Stimulated activated CD8-positive, alpha-beta memory T cell treated with anti-CD3 and anti-CD28 coated beads, Interleukin-12 subunit alpha, Interleukin-12 subunit beta, amount 100 ng/mL, for 4 hours (primary cell): Measurements from ENCODE around the gene TTLL12.

ENCODE experiments used
- DNase-seq: peaks from one replicate; pipeline ENCODE4 v3.0.0-alpha.2; 2020; ENCODE audit warnings: low read depth

Gene TTLL12

DNA sequence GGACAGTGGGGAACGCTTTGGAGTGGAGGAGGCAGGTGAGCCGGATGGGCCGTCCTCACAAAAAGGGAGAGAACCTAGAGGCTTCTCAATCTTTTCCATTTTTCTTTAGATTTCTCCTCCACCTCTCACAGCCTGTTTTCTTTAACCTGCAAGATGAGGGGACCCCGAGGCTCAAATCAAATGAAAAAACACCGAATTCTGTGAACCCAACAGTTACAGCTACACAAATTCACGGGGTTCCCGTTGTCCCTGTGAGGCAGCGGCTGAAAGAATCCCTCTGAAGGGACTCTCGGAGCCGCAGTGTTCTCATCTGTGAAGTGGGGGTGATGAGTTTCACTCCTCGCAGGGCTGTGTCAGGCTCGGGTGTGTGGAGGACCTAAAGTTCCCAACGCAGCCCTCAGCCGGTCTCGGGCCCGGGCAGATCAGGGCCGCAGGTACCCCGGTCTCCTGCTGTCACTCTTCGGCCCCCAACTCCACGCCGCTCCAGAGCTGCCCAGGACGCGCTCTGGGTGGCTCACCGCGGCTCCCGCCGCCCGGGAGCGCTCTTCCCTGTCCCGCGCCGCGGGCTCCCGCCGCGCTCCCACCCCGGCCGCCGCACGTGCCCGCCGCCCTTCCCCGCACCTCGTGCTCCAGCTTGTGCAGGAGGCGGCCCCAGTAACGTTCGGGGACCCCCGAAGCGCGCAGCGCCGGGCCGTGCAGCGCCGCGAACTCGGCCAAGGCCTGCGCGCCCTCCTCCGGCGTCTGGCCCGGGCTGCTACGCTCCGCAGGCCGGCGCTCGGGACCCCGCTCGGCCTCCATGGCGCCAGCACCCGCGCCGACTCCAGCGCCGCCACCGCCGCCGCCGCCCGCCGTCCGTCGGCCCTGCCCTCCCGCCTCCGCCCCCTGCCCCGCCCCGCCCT is at the start of gene TTLL12:
TSS of gene TTLL12 (minus strand) at position 863 of the 899 bp plus-strand sequence. CDS start at position 798, 65 bp downstream.
- DNase-seq: peak; percentile 43

DNA sequence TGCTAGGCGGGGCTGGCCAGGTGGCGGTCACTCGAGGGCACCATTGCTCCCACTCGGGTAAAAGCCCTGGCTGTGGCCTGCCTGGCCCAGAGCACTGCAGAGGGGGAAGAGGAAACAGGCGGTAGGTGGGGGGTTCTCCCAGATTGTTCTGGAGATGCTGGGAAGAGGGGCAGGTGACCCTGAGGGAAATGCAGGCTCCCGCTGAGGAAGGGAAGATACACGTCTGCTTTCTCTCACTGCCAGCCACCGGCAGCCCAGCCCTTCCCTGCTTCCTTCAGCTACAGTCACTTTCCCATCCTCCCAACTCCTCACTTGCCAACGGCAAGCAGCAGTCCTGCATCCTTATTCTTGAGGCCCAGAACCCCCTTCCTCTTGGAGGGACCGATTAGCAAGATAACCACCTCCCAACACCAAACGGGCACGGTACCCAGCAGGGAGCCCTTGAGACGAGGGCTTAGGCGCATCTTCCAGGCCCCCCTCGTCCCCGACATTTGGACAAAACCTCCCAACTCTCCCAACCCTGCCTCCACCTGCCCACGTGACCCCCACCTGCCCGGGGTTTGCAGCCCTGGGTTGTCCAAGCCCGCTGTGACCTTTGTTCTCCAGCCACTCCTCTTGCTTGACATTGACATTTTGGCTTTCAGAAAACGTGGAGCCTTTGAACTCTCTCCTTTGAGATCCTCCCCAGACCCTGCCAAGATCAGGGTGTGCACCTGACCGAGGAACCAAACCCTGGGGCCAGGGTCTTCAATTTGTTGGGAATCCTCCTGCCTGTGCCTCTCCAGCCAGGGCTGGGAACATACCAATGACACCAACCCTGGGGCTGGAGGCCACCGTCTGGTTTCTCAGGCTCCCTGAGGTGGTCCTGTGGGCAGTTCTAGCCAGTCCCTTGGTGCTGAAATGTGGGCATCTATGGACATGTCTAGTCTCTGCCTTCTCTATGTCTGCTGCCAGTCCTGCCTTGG is 48.8 kb upstream of the TTLL12 start:
- DNase-seq: no peak

DNA sequence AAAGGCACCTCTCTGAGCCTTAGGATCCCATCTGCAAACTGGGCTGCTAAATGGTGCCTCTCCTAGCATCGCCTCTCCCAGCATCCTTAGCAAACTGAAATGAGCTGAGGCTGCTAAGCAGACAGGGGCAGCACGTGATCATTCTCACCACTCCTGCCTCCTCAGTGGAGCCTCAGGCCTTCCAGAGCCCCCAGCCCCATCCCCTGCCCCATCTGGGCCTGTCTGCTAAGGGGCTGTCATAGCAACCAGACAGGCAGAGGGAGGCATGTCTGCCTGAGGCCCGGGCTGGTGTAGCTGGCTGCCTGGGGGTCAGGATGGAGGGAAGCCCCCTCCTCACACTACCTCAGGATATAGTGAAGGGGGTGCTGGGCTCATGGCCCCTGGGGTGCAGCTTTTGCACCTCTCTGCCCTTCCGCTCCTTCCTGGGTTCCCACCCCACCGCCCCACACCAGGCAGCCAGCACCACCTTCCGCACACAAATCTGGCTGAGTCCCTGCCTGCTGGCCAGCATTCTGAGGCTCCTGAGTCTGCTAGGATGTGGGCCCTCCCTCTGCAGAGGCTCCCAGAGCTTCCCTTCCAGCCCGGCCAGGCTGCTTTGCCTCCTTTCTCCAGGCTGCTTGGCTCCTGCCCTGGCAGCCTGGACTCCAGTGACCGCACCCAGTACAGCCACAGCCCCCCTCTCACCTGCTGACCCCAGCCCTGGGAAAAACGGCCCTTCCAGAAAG is 47.5 kb upstream of the TTLL12 start:
- DNase-seq: no peak

DNA sequence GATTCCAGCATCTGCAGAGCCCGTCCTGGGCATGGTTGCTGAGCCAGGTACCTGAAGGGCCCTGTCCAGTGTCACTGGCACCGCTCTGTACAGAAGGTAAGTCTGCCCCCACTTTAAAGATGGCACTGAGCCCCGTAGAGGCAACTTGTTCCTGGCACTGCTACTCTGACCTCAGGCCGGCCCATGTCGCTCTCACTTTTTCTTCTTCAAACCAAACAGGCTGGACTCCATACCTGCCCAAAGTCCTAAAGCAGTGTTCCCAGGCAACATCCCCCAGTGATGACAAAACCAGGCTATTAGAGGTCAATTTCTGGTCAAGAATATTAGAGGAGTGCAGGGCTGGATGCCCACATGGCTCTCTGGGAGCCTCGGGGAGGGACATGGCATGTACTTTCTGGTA is 46.6 kb upstream of the TTLL12 start:
- no peak for DNase-seq

DNA sequence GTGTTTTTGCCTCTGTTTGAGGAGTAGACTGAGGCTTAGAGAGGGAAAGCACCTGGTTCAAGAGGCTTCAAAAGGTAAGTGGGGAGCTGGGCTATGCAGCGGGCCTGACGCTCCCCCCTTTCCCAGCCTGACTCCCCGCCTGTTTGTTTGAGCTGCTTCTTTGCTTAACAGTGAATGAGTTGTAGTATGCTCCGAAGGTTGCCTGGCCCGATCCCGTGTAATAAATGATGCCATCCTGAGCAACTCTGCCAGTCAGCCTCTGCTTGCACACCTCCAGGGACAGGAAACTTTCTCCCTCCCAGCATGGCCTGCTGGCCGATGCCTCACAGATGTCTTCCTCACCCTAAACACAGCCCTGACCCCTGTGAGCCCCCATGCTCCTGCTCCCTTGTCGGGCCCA is 45.5 kb upstream of the TTLL12 start:
- no peak for DNase-seq

DNA sequence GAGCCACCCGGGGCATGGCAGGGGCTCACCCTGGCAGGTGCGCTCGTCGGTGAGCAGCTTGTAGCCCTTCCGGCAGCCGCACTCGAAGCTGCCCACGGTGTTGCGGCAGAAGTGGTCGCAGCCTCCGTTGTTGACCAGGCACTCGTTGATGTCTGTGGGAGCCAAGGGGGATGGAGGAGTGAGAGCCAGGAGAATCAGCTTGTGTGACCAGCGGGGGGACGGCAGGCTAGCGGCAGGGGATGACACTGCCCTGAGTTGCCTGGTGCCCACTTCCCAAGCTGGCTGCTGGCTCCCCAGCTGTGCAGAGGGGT is 44.7 kb upstream of the TTLL12 start:
- no peak for DNase-seq

DNA sequence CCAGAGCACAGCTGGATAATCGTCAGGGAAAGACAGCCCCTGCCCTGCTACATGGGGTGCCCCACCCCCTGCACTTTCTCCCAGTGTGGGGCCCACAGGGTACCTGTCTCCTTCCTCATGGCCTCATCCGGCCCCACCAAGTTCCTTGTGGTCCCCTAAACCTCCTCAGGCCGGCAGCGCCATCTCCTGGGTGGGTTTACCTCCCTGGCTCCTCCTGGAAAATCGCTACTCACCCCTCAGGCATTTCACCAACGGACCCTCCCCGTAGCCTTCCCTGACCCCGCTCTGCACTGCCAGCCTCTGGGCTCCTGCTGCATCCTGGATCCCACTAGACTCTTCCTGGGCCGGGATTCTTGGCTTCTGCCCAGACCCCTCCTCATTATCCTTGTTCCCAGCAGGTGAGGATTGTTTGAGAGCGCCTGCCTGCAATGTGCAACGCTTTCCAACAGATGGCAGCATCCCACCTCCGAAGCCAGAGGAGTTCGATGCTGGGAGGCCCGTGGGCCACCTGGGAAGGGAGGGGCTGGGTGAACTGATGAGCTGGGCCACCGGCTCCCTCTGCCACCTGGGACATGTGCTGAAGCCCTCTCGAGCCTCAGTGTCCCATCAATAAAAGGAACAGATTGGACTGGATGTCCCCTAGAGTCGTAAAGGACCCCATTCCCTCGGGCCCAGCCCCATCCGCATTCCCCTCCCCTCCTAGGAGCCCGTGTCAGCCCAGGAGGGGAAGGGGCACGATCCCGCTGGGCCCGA is 44.2 kb upstream of the TTLL12 start:
- DNase-seq: peak; percentile 25

DNA sequence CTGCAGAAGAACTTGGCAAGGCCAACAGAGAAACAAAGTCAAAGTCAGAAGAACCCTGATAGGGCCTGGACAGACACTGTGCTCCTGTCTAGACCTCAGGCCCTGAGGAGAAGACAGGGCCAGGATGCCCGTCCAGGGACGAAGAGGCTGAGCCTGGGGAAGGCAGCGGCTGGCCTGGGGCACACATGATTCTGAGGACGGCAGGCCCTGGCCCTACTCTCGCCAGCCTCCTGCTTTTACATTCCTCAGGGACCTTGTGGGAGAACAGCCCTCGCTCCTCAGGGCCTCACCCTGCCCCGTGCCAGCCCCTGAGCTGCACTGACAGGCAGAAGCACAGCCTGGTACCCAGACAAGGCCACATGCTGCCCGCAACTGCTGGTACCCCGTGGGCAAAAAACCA is 43.6 kb upstream of the TTLL12 start:
- no peak for DNase-seq

DNA sequence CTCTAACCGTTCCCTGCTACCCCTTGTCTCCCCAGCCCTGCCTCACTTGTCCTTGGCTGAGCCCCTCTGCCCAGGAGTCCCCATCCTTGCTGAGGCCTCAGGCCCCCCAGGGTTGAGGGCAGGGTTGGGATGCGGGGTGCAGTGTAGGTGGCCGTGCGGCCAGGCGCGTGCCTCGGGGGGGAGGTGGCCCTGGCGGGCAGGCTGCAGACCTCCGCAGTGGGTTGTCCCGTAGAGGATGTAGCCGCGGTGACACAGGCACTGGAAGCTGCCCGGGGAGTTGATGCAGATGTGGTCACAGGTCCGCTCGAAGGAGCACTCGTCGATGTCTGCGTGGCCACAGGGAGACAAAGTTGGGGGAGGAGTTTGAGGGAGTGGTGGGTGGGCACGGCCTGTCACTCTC is 41.9 kb upstream of the TTLL12 start:
- DNase-seq: no peak

DNA sequence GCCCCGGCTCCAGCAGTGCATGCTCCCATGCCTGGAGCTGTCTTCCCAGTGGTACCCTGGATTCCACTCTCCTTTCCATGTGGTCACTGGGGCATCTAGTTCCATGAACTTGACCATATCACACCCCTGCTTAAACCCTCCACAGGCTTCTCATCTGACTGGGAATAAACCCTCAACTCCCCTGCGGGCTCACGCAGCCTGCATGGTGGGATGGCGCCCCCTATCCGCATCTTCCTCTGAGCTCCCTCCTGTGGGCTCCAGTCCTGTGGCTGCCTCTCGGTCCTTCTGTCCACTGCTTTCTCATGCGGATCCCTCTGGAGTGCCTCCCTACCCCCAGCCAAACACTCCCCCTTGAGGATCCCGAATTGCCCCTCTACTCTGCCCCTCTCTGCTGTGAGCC is 41.4 kb upstream of the TTLL12 start:
- DNase-seq: no peak

DNA sequence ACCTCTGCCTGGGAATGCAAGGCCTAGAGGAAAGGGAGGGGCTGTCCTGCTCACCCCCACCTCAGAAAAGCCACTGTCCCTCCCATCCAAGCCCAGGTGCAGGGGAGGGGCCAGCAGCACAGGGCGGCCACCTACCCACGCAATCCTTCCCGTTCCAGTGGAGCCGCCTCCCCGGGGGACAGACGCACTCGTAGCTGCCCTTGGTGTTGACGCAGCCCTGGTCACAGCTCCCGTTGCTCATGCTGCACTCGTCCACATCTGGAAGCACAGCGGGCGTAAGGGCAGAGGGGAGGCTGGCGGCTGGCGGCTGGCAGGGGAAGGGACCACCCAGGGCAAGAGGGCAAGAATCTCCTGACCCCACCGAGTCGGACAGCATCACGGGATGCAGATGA is 40.3 kb upstream of the TTLL12 start:
- DNase-seq: no peak

DNA sequence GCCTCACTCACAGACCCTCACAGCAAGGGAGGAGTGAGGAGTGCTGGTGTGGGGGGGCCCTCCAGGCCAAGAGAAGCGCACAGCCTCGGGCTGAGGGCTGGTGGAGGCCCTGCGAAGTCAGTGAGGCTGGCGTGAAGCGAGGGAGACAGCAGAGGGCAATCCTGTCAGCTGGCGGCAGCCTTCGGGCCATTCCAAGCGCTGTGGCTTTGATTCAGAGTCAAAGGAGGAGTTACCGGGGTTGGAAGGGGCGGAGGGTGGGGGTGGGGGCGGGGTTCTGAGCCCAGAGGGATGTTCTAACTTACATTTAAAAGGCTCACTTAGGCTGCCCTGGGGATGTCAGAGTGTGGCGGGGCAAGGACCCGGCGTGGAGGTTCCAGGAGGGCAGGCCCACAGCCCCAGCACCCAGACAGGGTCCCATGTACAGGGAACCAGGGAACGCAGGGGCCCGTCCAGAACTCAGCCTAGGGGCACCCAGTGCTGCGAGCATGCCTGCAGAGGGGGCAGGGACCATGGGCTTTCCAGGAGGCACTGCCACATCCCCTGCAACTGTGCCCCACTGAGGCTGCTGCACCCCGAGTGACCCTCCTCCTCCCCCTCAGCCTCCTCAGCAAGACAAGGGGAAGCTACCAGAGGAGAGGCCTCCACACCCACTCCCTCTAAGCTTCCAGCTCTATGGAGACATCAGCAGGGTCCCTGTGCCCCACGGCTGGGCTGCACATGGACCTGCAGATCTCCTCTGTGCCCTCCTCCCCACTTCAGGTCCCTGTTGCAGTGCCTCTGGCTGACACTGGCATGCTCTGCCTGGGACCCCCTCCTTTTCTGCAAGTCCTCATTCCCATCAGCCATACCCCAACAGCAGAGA is 39.7 kb upstream of the TTLL12 start:
- no peak for DNase-seq

DNA sequence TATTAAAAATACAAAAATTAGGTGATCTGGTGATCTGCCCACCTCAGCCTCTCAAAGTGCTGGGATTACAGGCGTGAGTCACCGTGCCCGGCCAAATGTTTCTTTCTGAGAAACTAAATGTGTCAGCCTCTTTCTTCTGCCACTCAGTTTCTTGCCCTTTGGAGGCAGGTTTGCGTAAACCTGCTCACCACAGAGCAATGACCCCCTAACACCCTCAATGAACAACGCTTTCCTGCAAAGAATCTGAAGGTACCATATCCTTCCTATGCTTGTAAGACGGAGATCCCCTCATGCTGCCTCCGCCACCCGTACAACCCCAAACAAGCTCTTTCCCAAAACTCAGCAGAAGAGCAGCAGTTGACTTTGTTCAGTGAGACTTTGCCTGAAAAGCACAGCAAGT is 38.7 kb upstream of the TTLL12 start:
- DNase-seq: no peak

DNA sequence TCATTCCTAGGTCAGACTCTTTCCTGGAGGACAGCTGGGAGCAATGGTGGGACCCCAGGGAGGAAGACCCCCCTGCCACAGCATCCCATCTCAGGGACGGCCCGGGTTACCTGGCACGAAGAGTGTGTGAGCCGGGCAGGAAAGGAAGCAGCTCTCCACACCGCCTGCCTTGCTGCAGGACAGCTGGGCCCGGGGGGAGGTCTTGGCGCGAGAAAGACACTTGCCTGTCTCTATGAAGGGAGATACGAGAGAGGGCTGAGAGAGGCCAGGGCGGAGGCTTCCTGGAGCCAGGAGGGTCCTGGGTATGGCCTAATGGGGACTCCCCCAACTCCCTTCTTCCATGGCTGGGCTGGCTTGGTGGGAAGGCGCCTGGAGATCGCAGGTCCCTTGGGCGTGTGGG is 36.1 kb upstream of the TTLL12 start:
- no peak for DNase-seq

DNA sequence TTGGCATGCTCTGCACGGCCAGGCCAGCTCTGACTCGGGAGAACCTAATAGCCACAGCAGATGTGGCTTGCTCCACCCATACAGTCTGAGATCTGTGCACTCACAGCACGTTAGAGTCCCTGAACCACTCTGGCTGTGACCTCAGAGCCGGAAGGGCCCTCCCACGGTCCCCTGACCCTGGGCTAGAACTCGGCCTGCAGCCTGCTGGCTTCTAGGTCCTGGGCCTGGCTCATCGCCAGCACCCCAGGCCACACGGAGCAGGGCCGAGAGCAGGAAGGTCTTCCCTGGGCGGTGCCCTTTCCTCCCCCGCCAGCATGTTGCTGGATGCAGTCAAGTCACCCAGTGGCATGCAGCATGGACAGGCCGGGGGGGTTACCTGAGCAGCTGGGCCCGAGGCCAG is 35.3 kb upstream of the TTLL12 start:
- DNase-seq: no peak

DNA sequence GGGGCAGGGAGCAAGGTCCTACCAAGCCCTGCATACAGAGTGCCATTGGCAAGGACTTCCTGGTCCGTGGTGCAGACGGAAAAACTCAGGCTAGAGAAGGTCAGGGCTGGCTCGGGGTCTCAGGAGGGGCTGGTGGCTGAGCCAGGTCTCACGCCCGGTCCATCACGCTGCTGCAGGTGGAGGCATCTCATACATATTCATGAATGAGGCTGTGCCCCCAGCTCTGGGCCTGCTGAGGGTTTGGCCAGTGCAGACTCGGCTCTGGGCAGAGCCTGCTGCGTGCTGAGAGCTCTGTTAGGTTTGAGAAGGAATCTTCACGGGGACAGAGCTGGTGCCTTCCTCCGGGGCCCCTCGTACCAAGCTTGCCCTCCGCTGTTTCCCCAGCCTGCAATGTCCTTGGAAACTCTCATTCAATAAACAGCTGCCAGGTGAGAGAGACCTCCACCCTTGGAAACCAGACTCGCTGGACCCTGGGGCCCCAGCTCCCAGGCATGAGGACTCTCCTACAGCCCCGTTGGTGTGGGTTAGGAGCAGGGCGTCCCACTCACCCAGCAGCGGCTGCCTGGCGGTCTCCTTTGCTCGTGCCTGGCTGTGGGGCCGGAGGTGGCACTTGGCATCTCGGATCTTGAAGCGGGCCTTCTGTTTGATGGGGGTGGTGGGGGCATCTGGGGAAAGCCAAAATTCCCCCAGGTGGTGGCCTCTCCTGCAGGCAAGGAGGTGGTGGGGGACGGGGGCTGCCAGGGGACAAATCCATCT is 33.9 kb upstream of the TTLL12 start:
- no peak for DNase-seq

DNA sequence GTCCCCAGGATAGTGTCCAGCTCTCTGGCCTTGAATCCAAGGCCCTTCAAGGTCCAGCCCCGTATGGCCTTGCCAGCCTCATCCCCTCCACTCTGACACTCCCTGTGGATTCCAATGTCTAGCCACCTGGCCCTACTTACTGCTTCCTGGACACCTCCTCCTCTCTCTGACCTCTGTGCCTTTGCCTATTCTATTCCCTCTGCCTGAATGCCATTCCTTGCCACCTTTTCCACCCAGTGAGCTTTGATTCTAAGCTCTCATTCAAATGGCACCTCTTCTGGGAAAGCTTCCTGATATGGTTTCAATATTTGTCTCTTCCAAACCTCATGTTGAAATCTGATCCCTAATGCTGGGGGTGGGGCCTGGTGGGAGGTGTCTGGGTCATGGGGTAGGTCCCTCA is 31.9 kb upstream of the TTLL12 start:
- no peak for DNase-seq

DNA sequence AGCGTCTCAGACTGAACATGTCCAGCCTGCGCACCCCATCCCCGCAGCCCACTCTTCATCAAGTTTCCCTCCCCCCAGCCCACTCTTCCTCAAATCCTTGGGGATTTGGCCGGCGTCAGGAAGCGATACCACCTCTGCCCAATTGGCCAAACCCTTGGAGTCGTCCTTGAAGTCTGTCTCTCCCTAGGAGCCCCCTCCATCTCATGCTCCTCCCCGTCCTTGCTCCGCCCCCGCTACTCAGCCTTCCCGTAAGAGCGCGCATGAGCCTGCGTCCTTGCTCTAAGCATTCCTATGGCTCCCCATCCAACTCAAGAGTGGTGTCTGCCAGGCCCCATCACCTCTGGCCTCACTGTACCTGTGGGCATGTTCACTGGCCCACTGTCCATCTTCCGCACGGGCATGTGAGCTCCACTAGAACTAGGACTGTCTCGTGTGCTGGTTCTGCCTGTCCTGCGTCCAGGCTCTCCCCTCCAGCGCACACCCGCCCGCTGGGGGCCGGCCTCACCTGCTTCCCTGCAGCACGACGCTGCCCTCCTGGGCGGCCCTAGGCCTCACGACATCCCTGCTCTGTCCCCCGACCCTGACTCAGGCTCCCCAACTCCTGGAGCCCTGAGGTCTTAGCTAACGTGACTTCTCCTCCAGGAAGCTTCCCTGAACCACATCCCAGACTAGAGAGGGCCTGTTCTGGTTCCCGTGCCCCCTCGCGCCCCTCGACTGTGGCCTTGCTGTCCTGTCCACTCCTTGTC is 30.5 kb upstream of the TTLL12 start:
- DNase-seq: no peak

DNA sequence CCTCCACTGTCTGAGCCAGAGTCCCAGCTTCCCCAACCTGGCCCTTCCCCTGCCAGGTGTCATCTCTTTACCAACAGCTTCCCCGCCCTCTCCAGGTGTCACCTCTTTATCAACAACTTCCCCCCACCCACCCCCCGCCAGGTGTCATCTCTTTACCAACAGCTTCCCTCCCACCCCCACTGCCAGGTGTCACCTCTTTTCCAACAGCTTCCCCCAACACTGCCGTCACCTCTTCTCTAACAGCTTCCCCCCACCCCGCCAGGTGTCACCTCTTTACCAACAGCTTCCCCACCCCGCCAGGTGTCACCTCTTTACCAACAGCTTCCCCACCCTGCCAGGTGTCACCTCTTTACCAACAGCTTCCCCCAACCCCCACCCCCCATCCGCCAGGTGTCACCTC is 29.8 kb upstream of the TTLL12 start:
- no peak for DNase-seq
